CD4-positive, alpha-beta T cell treated with Interleukin-12 subunit alpha and Interleukin-12 subunit beta, for 1 hour (primary cell): ENCODE results near the gene SLC25A23.

ENCODE experiments used
- DNase-seq: peaks from one replicate; pipeline ENCODE4 v3.0.0-alpha.2; 2020

The SLC25A23 gene

DNA sequence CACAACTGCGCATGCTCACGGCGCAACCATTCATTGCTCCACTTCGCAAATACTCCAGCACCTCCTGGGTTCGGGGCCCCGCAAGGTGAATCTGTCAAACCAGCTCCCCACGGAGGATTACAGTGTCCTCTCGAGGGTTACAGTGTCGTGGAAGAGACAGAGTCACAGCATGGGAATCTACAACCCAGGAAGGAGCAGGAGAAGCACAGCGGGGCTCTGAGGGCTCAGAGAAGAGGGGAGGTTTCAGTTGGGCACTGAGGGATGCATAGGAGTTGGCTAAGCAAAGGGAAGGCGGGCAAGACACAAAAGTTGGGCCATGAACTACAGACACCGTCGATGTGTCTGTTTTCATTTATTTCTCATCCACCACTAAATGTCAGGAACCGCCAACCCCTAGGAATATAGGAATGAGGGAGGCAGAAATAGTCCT is 65.6 kb downstream of the SLC25A23 start:
- peak; percentile 80 for DNase-seq

DNA sequence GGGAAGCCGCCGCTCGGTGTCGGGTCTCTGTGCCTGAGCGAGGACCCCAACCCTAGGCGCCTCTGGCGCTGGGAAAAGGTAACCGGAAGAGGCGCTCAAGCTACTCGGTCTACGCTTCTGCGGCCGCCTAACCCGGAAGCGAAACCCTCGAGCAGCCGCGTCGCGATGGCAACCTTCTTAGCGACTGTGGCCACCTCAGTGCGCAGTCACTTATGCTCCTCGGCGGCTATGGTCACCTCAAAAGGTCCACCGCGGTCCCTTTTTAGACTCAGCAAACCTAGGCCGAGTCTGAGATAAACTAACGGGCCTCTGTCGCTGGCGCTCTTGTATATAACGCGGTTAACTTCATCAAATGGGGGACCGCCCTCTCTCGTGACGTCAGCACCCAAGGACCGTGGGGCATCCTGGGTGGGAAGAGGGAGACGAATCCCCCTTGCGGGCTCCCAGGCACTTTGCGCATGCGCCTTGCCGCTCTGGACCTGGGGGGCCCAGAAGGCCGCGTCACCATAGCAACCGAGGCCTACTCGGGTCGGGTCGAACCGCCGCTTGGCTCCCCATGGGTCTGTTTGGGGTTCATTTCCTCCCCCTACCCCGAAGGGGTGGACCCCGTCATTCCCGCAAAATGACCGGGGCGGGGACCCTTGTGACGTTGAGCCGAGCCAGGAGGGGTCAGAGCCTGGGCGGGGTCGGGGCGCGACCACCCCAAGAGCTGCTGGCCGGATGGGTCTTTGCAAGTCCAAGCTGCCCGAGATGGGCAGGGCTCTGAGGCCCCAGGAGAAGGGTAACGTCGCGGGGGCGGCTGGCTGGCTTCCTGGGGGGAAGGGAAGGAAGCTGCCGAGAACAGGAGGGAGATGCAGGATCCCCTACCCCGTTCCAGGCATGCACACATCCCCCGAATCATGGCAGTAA is 66.3 kb downstream of the SLC25A23 start, which contains the start of gene GTF2F1:
GTF2F1 (minus strand) TSS at position 91 of the 909 bp plus-strand sequence. CDS start 169 bp downstream, outside the sequence.
- peak; percentile 96 for DNase-seq

DNA sequence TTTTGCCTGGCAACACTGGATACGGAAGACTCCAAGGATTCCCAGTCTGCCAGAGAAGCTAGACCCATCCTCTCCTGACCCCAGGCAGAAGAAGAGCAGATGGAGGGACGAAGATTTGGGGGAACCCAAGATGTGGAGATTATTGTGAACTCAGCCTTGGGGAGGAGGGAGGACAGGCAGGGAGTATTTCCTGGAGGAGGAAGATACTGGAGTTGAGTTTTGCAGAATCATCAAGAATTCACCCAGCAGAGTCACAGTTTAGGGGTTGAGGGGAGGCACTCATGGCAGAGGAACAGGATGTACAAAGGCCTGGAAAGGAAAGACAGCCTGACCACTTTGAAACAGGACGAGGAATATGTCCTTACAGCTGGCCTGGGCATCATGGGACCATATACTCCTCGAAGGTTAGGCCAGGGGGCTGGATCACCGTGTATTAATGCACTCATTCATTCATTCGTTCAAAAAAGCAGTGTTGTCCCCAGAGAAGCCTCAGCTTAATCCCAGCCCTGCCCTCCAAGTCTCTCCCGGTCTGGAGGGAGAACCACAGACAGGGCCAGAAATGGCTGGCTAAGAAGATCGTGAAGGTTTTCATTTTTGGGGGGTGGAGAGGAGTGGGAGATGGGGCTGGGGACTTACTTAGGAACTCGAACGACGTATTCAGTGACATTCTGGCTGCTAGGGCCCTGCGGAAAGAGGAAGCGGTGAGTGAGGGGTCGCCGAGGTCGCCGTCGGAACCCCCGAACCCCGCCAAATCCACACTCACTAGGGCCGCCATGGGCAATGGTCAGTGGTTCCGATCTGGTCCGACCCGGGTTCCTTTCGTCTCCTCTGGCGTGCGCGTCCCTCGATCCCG is 67.1 kb downstream of the SLC25A23 start:
- DNase-seq = no peak
